Measurements from ENCODE around the gene TTLL3. TPM values are rescaled to one million over a fixed set of nuclear protein-coding genes. Genes with fewer than 3 reads are reported as not detected.
"Not testable (repeated sequence)": the region's sequence is repeated elsewhere in the genome, so short reads cannot be mapped to it uniquely, and the experiment has no call there.

TTLL3 gene
- total and polyA plus RNA-seq, 5 donors, result 20.6 to 27.3 (median 23.7) TPM

- H3K4me1 ChIP-seq (ENCODE audit: control insufficient read depth, insufficient read depth, low read length), result no peaks in the 10 kb centered on the region
- ATAC-seq (peak; percentile 98 to 99), DNase-seq (peak; percentile 98 to 99 (median 99))
- peak within 1 kb of the TSS; percentile 56 for H3K4me3 ChIP-seq (ENCODE audit: low read length)
- no peaks in the 10 kb centered on the region for H3K9me3 ChIP-seq (ENCODE audit: control insufficient read depth, low read length)
- H3K27me3 ChIP-seq (ENCODE audit: control insufficient read depth, insufficient read depth), result no peaks in the 10 kb centered on the region
- H3K27ac ChIP-seq (ENCODE audit: low read length), result peak within 1 kb of the TSS; percentile 50
- under 1% methylated on average over 42 of the region's 42 CpGs for WGBS
- intact Hi-C loops (cut with DNase I), result loop anchor here in 1 of 4 donors (10.0 kb wide), 1 partner anchor 71 kb away; the partner anchor contains the start of gene IL17RC
These were observed 33.8 kb downstream of the TTLL3 start, which contains the start of gene RPUSD3 for GRCh38 chr3:9843715-9844438. TSS of gene RPUSD3 (minus strand) at chr3:9844008. CDS start at chr3:9843990, 18 bp downstream.

- 53% methylated on average over 6 of the region's 6 CpGs for WGBS
- no peaks in the 10 kb centered on the region for H3K27me3 ChIP-seq (ENCODE audit: control insufficient read depth, insufficient read depth)
- ATAC-seq, result peak; percentile 20 to 75
- H3K4me3 ChIP-seq (ENCODE audit: low read length), result no peak overlapping the region
- intact Hi-C loops (cut with DNase I), result loop anchor here in 1 of 4 donors (10.0 kb wide), 1 partner anchor 69 kb away; the partner anchor contains the start of gene IL17RC
- no peaks in the 10 kb centered on the region for H3K4me1 ChIP-seq (ENCODE audit: control insufficient read depth, insufficient read depth, low read length)
- H3K27ac ChIP-seq (ENCODE audit: low read length), result no peak overlapping the region
- DNase-seq, result peak in 2 of 3 donors; percentile 65 to 77
- no peaks in the 10 kb centered on the region for H3K9me3 ChIP-seq (ENCODE audit: control insufficient read depth, low read length)
These were observed 36.2 kb downstream of the TTLL3 start for GRCh38 chr3:9846231-9846630.

- intact Hi-C loops (cut with DNase I), result loop anchor here in 1 of 4 donors (10.0 kb wide), 1 partner anchor 68 kb away; the partner anchor contains the start of gene IL17RC
- no peaks in the 10 kb centered on the region for H3K27me3 ChIP-seq (ENCODE audit: control insufficient read depth, insufficient read depth)
- H3K4me3 ChIP-seq (ENCODE audit: low read length), result no peak overlapping the region
- 91% methylated on average over 6 of the region's 6 CpGs for WGBS
- H3K9me3 ChIP-seq (ENCODE audit: control insufficient read depth, low read length), result no peaks in the 10 kb centered on the region
- H3K27ac ChIP-seq (ENCODE audit: low read length), result no peak overlapping the region
- H3K4me1 ChIP-seq (ENCODE audit: control insufficient read depth, insufficient read depth, low read length), result no peaks in the 10 kb centered on the region
- DNase-seq, result no peak
- no peak for ATAC-seq
These were observed 36.9 kb downstream of the TTLL3 start for GRCh38 chr3:9846931-9847488.

- H3K4me3 ChIP-seq (ENCODE audit: low read length); H3K27me3 ChIP-seq (ENCODE audit: control insufficient read depth, insufficient read depth); H3K4me1 ChIP-seq (ENCODE audit: control insufficient read depth, insufficient read depth, low read length); ATAC-seq; H3K9me3 ChIP-seq (ENCODE audit: control insufficient read depth, low read length); H3K27ac ChIP-seq (ENCODE audit: low read length); DNase-seq: not testable (repeated sequence)
- WGBS, result 47% methylated on average over 9 of the region's 9 CpGs
- intact Hi-C loops (cut with DNase I), result loop anchor here in 1 of 4 donors (10.0 kb wide), 1 partner anchor 67 kb away; the partner anchor contains the start of gene IL17RC
These were observed 37.8 kb downstream of the TTLL3 start for GRCh38 chr3:9847870-9848269.

GRCh38 chr3:9848860-9849259, 38.8 kb downstream of the TTLL3 start:
- ATAC-seq; H3K27ac ChIP-seq (ENCODE audit: low read length); H3K27me3 ChIP-seq (ENCODE audit: control insufficient read depth, insufficient read depth); DNase-seq; H3K4me3 ChIP-seq (ENCODE audit: low read length); H3K9me3 ChIP-seq (ENCODE audit: control insufficient read depth, low read length); H3K4me1 ChIP-seq (ENCODE audit: control insufficient read depth, insufficient read depth, low read length): not testable (repeated sequence)
- intact Hi-C loops (cut with DNase I), result loop anchor here in 1 of 4 donors (10.0 kb wide), 1 partner anchor 66 kb away; the partner anchor contains the start of gene IL17RC
- 43% methylated on average over 4 of the region's 4 CpGs for WGBS

GRCh38 chr3:9851383-9851782, 41.3 kb downstream of the TTLL3 start:
- intact Hi-C loops (cut with DNase I); H3K4me1 ChIP-seq (ENCODE audit: control insufficient read depth, insufficient read depth, low read length); H3K9me3 ChIP-seq (ENCODE audit: control insufficient read depth, low read length); H3K27me3 ChIP-seq (ENCODE audit: control insufficient read depth, insufficient read depth); ATAC-seq; H3K27ac ChIP-seq (ENCODE audit: low read length); DNase-seq; H3K4me3 ChIP-seq (ENCODE audit: low read length): not testable (repeated sequence)
- 85% methylated on average over 6 of the region's 6 CpGs for WGBS

- H3K4me1 ChIP-seq (ENCODE audit: control insufficient read depth, insufficient read depth, low read length); ATAC-seq; H3K27ac ChIP-seq (ENCODE audit: low read length); DNase-seq; H3K27me3 ChIP-seq (ENCODE audit: control insufficient read depth, insufficient read depth); intact Hi-C loops (cut with DNase I); H3K4me3 ChIP-seq (ENCODE audit: low read length); H3K9me3 ChIP-seq (ENCODE audit: control insufficient read depth, low read length): not testable (repeated sequence)
- 51% methylated on average over 6 of the region's 6 CpGs for WGBS
These were observed 41.9 kb downstream of the TTLL3 start for GRCh38 chr3:9851926-9852325.

GRCh38 chr3:9852528-9852927, 42.5 kb downstream of the TTLL3 start:
- no peak for ATAC-seq
- H3K4me3 ChIP-seq (ENCODE audit: low read length), result no peak overlapping the region
- intact Hi-C loops (cut with DNase I), result no loop called here
- no peak for DNase-seq
- no peak overlapping the region for H3K27ac ChIP-seq (ENCODE audit: low read length)
- H3K27me3 ChIP-seq (ENCODE audit: control insufficient read depth, insufficient read depth), result no peaks in the 10 kb centered on the region
- 92% methylated on average over 6 of the region's 6 CpGs for WGBS
- no peaks in the 10 kb centered on the region for H3K9me3 ChIP-seq (ENCODE audit: control insufficient read depth, low read length)
- H3K4me1 ChIP-seq (ENCODE audit: control insufficient read depth, insufficient read depth, low read length), result no peaks in the 10 kb centered on the region

- H3K27ac ChIP-seq (ENCODE audit: low read length); ATAC-seq; DNase-seq; H3K27me3 ChIP-seq (ENCODE audit: control insufficient read depth, insufficient read depth); H3K4me3 ChIP-seq (ENCODE audit: low read length); H3K9me3 ChIP-seq (ENCODE audit: control insufficient read depth, low read length); intact Hi-C loops (cut with DNase I); H3K4me1 ChIP-seq (ENCODE audit: control insufficient read depth, insufficient read depth, low read length): not testable (repeated sequence)
- 75% methylated on average over 11 of the region's 11 CpGs for WGBS
These were observed 44.4 kb downstream of the TTLL3 start for GRCh38 chr3:9854291-9854940.

GRCh38 chr3:9855594-9855993, 45.5 kb downstream of the TTLL3 start:
- H3K4me3 ChIP-seq (ENCODE audit: low read length), result no peak overlapping the region
- no peaks in the 10 kb centered on the region for H3K9me3 ChIP-seq (ENCODE audit: control insufficient read depth, low read length)
- H3K27me3 ChIP-seq (ENCODE audit: control insufficient read depth, insufficient read depth), result no peaks in the 10 kb centered on the region
- ATAC-seq, result no peak
- DNase-seq, result no peak
- WGBS, result 96% methylated on average over 3 of the region's 3 CpGs
- intact Hi-C loops (cut with DNase I), result no loop called here
- H3K4me1 ChIP-seq (ENCODE audit: control insufficient read depth, insufficient read depth, low read length), result no peaks in the 10 kb centered on the region
- H3K27ac ChIP-seq (ENCODE audit: low read length), result no peak overlapping the region

- ATAC-seq (no peak), DNase-seq (no peak)
- intact Hi-C loops (cut with DNase I), result no loop called here
- WGBS, result 91% methylated on average over 12 of the region's 12 CpGs
- no peaks in the 10 kb centered on the region for H3K4me1 ChIP-seq (ENCODE audit: control insufficient read depth, insufficient read depth, low read length)
- H3K27me3 ChIP-seq (ENCODE audit: control insufficient read depth, insufficient read depth), result no peaks in the 10 kb centered on the region
- no peak overlapping the region for H3K4me3 ChIP-seq (ENCODE audit: low read length)
- H3K9me3 ChIP-seq (ENCODE audit: control insufficient read depth, low read length), result no peaks in the 10 kb centered on the region
- H3K27ac ChIP-seq (ENCODE audit: low read length), result no peak overlapping the region
These were observed 49.5 kb downstream of the TTLL3 start for GRCh38 chr3:9859530-9860025.

Measured in right cardiac atrium (tissue), 5 donors.